Measurements from ENCODE around the gene SUMF2.
"Not testable (repeated sequence)": the region's sequence is repeated elsewhere in the genome, so short reads cannot be mapped to it uniquely, and the experiment has no call there.

GRCh38 chr7:56032578-56032977 is 31.5 kb upstream of the SUMF2 start:
- not testable (repeated sequence) for TF ChIP-seq POLR2A, CTCF (IDR thresholded peaks at IDR 0.05)

Data from suprapubic skin (tissue), 3 donors.